ENCODE measurements around the gene CREB3L2. TPM values are rescaled to one million over a fixed set of nuclear protein-coding genes. Genes with fewer than 3 reads are reported as not detected.

CREB3L2 gene
- total and polyA plus RNA-seq, 2 of the 8 experiments (the other 6 are each of a cell fraction or from before 2014, with no cell fraction given), result 14.4 to 48.3 TPM

DNA sequence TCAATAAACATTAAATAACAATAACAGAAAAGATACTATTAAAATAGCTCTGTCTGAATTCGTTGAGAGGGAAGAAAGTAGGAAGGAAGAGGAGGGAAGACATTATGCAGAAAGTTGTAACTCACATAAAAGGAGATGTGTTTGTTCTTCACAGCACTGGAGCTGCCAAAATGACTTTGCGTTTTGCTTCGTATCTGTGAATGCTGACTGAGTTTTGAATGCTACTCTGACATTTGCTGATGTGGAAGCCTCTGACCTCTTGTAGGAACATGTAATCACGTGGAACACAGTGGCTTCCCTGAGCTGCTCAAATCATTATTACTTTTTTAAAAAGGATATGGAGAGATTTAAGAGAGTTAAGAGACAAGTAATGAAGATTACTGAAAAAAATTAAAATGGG lies 139.5 kb downstream of the CREB3L2 start:
- H3K4ac ChIP-seq (replicated peaks; ENCODE audit: insufficient read length, low read depth, low read length), result no peak overlapping the region
- DNase-seq (ENCODE audit: low read depth in 1 of 2, low spot score in 2 of 2) (no peak), FAIRE-seq (no peak)
- no peak overlapping the region for H2BK20ac ChIP-seq (ENCODE audit: low read length)
- no peak overlapping the region for H3K23ac ChIP-seq (ENCODE audit: insufficient read length)
- no peak overlapping the region for H3K56ac ChIP-seq (replicated peaks; ENCODE audit: insufficient read length, low read depth, low read length)
- WGBS, 2 experiments (ENCODE audit: extremely low coverage in 1 of 2, insufficient coverage in 1 of 2, insufficient read length in 1 of 2, insufficient replicate concordance in 2 of 2, low coverage in 1 of 2, low lambda C conversion rate in 2 of 2, missing lambda C conversion rate in 1 of 2), result 76% methylated on average over 4 of the region's 4 CpGs; no CpG with 5 or more reads in 1 of the 2 experiments
- no peak overlapping the region for H2AK5ac ChIP-seq (ENCODE audit: low read depth, low read length)
- CTCF ChIA-PET (ENCODE audit: partially characterized antibody), result interaction anchor here (0.9 to 1.7 kb wide), 3 partner anchors 23 to 206 kb away, joined by 3 to 10 read pairs (median 4); no protein-coding TSS in a partner anchor
- H3K27ac ChIP-seq (ENCODE audit: low read depth, low read length), result no peak overlapping the region
- no peaks in the 10 kb centered on the region for H3K23me2 ChIP-seq (ENCODE audit: low read depth, low read length)
- no peak overlapping the region for H2AFZ ChIP-seq (ENCODE audit: low read length)
- H3K9me3 ChIP-seq (ENCODE audit: insufficient read depth in 2 of 2, low read depth in 1 of 2, low read length in 1 of 2), result no peaks in the 10 kb centered on the region
- H4K20me1 ChIP-seq (replicated peaks in 1 of 2; ENCODE audit: control insufficient read depth in 1 of 2, insufficient read depth in 2 of 2, low read length in 2 of 2), result no peaks in the 10 kb centered on the region
- H3K36me3 ChIP-seq (ENCODE audit: control insufficient read depth in 2 of 4, insufficient read depth in 4 of 4, low read length in 3 of 4), result peaks cover 0 to 7% (median 0%) of the 10 kb centered on the region in 4 experiments; a peak in 3 of 8 replicates
- H3K9ac ChIP-seq (replicated peaks in 1 of 4; ENCODE audit: extremely low read depth in 1 of 4, low read depth in 3 of 4, low read length in 3 of 4), result no peak overlapping the region
- POLR2A ChIA-PET (ENCODE audit: partially characterized antibody), result interaction anchor here (0.7 to 1.6 kb wide), 2 partner anchors 10 to 17 kb away, joined by 3 to 5 read pairs; no protein-coding TSS in a partner anchor
- H3K27me3 ChIP-seq (replicated peaks in 1 of 4; ENCODE audit: control insufficient read depth in 3 of 4, extremely low read depth in 1 of 4, insufficient read depth in 3 of 4, low read length in 3 of 4), result no peaks in the 10 kb centered on the region
- H4K91ac ChIP-seq (replicated peaks; ENCODE audit: insufficient read length, low read length), result no peak overlapping the region
- H3K4me2 ChIP-seq (ENCODE audit: insufficient read depth in 1 of 2, low read depth in 2 of 2, low read length in 2 of 2), result no peak overlapping the region
- H2BK5ac ChIP-seq (ENCODE audit: low read depth, low read length), result no peak overlapping the region
- H4K5ac ChIP-seq (ENCODE audit: insufficient read length, low read depth, low read length), result no peak overlapping the region
- peaks cover 0 to 3% (median 0%) of the 10 kb centered on the region in 4 experiments; a peak in 1 of 7 replicates for H3K4me1 ChIP-seq (replicated peaks in 1 of 4; ENCODE audit: control insufficient read depth in 3 of 4, insufficient read depth in 4 of 4, low read length in 3 of 4)
- H2BK120ac ChIP-seq (replicated peaks; ENCODE audit: low read depth, low read length), result no peak overlapping the region
- no peak overlapping the region for H2BK15ac ChIP-seq (ENCODE audit: low read length)
- no peaks in the 10 kb centered on the region for H3K79me1 ChIP-seq (ENCODE audit: low read depth, low read length)
- no peak overlapping the region for H2BK12ac ChIP-seq (ENCODE audit: low read depth, low read length)
- H3K18ac ChIP-seq (ENCODE audit: extremely low read depth, low read length), result no peak overlapping the region
- H3K79me2 ChIP-seq (ENCODE audit: control insufficient read depth in 1 of 2, insufficient read depth in 2 of 2, low read length in 2 of 2), result no peaks in the 10 kb centered on the region
- no peak overlapping the region for H4K8ac ChIP-seq (ENCODE audit: extremely low read depth, insufficient read depth, low read length)
- H3K14ac ChIP-seq (ENCODE audit: insufficient read length), result no peak overlapping the region
- no peak overlapping the region for H3K4me3 ChIP-seq (ENCODE audit: extremely low read depth in 1 of 4, insufficient read depth in 2 of 4, low read depth in 3 of 4, low read length in 4 of 4)
- TF ChIP-seq HDAC6 (IDR thresholded peaks at IDR 0.05; ENCODE audit: low read depth, low read length), result no peak
- TF ChIP-seq SP2 (IDR thresholded peaks at IDR 0.05; ENCODE audit: low read length), result no peak
- no peak for TF ChIP-seq NRF1 (IDR thresholded peaks at IDR 0.05; ENCODE audit: low read depth, low read length)
- TF ChIP-seq SIX5 (IDR thresholded peaks at IDR 0.05; ENCODE audit: low read depth, low read length), result no peak
- TF ChIP-seq BACH1 (IDR thresholded peaks at IDR 0.05; ENCODE audit: low read length), result no peak
- TF ChIP-seq POLR2A (IDR thresholded peaks at IDR 0.05; ENCODE audit: control extremely low read depth in 1 of 2, low read depth in 2 of 2, low read length in 2 of 2), result no peak
